NCI-H2196 (cell line): ENCODE data around the gene SLC26A2.
"Not testable (repeated sequence)": the region's sequence is repeated elsewhere in the genome, so short reads cannot be mapped to it uniquely, and the experiment has no call there.

Experiments
- DNase-seq: peaks from one replicate; lab custom pipeline; 2025; ENCODE audit not compliant: unreplicated experiment; lab: John Stamatoyannopoulos, UW

The SLC26A2 gene

GRCh38 chr5:150000990-150001659 lies 40.6 kb downstream of the SLC26A2 start:
- DNase-seq = no peak

GRCh38 chr5:150001660-150002486 lies 41.3 kb downstream of the SLC26A2 start:
- peak; percentile 29 for DNase-seq

GRCh38 chr5:150006318-150006717 lies 45.8 kb downstream of the SLC26A2 start:
- DNase-seq = no peak

GRCh38 chr5:150007050-150007449 lies 46.5 kb downstream of the SLC26A2 start:
- no peak for DNase-seq

GRCh38 chr5:150009671-150010387 lies 49.3 kb downstream of the SLC26A2 start:
- DNase-seq = no peak

- DNase-seq = no peak
These were observed 53.4 kb downstream of the SLC26A2 start for GRCh38 chr5:150013931-150014330.

- no peak for DNase-seq
These were observed 53.9 kb downstream of the SLC26A2 start for GRCh38 chr5:150014456-150014855.

- DNase-seq = no peak
These were observed 54.9 kb downstream of the SLC26A2 start for GRCh38 chr5:150015415-150015814.

- DNase-seq = no peak
These were observed 56.0 kb downstream of the SLC26A2 start for GRCh38 chr5:150016537-150016936.

GRCh38 chr5:150017226-150018005 lies 56.9 kb downstream of the SLC26A2 start:
- DNase-seq = no peak

GRCh38 chr5:150020249-150020648 lies 59.7 kb downstream of the SLC26A2 start:
- no peak for DNase-seq

- no peak for DNase-seq
These were observed 61.1 kb downstream of the SLC26A2 start for GRCh38 chr5:150021491-150022157.

- DNase-seq = peak; percentile 22
These were observed 61.6 kb downstream of the SLC26A2 start for GRCh38 chr5:150022158-150022531.

GRCh38 chr5:150022681-150023080 lies 62.1 kb downstream of the SLC26A2 start:
- no peak for DNase-seq

- no peak for DNase-seq
These were observed 62.6 kb downstream of the SLC26A2 start for GRCh38 chr5:150023136-150023535.

GRCh38 chr5:150024346-150024984 lies 63.9 kb downstream of the SLC26A2 start:
- DNase-seq = no peak

- no peak for DNase-seq
These were observed 66.2 kb downstream of the SLC26A2 start for GRCh38 chr5:150026682-150027172.

GRCh38 chr5:150028047-150028446 lies 67.5 kb downstream of the SLC26A2 start:
- not testable (repeated sequence) for DNase-seq

GRCh38 chr5:150033334-150033733 lies 72.8 kb downstream of the SLC26A2 start:
- DNase-seq = no peak

- no peak for DNase-seq
These were observed 74.1 kb downstream of the SLC26A2 start for GRCh38 chr5:150034662-150035061.
